GM21717 (cell line): ENCODE results near the gene CIRBP.
"Not testable (repeated sequence)": the region's sequence is repeated elsewhere in the genome, so short reads cannot be mapped to it uniquely, and the experiment has no call there.

Experiments
- ATAC-seq: cut with Tn5 transposase; IDR thresholded peaks from one replicate; pipeline ENCODE4 v1.9.1; 2021; ENCODE audit warnings: mild to moderate bottlenecking, moderate library complexity; ENCODE audit not compliant: unreplicated experiment

The CIRBP gene

DNA sequence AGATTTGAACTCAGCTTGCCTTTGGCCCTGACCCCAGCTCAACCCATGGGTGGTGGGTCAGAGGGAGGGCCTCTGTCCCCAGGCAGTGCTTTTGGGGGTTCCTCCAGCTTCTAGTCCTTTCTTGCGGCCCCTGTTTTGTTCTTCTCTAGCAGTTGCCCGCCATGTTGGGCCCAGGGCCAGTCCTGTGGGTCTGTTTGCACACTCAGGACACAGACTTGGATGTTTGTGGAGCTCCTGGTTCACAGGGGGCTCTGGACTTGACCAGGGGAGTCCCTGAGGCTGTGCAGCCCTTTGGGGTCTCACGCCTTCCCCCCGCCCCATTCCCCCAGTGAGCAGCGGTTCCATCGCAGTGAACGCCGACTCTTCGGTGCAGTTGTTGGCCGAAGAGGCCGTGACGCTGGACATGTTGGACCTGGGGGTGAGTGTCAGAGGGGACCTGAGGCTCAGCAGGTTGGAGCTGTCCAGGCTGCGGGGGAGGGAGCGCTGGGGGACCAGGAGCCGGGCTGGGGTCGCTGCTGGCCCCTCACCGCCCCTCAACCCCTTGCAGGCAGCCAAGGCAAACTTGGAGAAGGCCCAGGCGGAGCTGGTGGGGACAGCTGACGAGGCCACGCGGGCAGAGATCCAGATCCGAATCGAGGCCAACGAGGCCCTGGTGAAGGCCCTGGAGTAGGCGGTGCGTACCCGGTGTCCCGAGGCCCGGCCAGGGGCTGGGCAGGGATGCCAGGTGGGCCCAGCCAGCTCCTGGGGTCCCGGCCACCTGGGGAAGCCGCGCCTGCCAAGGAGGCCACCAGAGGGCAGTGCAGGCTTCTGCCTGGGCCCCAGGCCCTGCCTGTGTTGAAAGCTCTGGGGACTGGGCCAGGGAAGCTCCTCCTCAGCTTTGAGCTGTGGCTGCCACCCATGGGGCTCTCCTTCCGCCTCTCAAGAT is 25.1 kb upstream of the CIRBP start:
- ATAC-seq: no peak

DNA sequence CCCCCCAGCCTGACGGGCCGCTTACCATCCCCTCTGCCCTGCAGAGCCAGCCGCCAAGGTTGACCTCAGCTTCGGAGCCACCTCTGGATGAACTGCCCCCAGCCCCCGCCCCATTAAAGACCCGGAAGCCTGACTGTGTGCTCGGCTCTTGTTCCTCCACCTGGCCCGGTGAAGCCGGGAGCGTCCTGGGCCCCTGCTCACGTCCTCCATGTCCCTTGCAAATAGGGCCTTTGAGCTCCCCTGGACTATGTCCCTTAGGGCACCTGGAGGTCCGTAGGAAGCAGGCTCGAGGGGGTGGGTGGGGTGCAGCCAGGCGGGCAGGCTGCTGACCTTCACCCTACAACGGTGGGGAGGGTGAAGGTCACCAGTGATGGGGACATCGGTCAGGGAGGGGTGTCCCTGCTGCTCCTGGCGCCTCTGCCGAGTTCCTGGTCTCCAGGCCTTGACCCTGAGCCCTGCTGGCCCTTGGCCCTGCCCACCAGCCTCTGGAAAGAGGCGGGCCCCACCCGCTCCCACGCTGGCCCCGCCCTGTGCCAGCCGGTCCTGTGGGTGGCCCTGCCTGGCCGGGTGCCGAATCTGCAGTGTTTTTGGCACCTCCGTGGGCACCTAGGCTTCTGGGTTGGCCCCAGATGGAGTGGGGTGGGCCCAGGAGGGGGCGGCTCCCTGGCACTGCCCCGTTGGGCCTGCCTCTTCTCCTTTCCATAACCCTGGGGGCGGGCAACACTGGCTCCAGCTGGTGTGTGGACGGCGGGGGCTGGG is 24.3 kb upstream of the CIRBP start:
- no peak for ATAC-seq

DNA sequence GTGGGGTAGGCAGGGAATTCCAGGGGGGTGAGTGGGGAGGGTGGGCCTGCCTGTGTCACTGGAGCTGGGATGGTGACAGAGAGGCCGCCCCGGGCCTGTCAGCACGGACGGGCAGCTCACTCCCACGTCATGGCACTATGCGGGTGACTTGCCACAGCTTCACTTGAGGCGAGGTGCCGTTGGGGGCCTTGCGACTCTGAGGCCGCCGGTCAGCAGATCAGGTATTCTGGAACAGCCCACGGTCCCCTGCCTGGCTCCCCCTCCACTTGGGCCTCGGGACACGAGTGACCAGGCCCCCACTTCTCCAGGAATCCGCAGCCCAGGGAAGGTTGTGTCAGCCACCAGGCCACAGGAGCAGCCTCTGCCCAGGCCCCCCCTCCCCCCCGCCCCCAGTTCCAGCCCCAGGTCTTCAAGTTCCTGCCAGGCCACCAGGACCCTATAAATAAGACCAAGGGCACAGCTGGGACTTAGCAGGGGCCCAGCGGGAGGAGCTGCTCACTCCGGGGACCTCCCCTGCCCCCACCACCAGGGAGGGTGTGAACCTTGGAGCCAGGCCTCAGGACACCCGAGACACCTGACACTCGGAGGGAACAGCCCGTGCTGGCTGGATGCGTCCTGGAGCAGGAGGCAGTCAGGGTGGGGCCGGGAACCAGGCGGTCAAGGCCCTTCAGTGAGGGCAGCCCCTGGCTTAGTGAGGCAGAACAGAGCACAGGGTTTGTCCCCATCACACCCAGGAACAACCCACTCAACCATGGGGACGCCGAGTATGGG is 23.5 kb upstream of the CIRBP start:
- ATAC-seq: no peak

DNA sequence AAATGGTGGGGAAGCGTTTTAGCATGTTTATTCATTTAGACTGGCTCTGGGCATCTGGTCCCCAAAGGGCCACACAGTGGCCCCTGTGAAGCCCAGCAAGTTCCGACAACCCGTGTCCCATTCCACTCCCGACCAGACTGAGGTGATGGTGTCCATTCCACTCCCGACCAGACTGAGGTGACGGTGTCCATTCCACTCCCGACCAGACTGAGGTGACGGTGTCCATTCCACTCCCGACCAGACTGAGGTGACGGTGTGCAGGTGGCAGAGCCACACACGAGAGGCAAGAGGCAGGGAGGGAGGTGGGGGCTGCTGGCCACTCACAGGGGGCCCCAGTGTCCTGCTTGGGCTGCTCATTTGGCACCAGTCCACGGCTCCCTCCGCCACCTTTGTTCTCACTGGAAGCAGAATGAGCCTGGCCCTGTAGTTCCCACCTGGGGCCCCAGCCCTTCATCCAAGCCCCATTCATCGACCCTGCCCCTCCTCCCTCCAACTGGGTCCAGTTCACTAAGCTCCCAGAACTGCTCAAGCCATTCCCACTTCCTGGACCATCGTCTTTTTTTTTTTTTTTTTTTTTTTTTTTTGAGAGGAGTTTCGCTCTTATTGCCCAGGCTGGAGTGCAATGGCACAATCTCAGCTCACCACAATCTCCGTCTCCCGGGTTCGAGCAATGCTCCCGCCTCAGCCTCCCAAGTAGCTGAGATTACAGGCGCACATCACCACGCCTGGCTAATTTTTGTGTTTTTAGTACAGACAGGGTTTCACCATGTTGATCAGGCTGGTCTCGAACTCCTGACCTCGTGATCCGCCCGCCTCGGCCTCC is 22.7 kb upstream of the CIRBP start:
- ATAC-seq: not testable (repeated sequence)

DNA sequence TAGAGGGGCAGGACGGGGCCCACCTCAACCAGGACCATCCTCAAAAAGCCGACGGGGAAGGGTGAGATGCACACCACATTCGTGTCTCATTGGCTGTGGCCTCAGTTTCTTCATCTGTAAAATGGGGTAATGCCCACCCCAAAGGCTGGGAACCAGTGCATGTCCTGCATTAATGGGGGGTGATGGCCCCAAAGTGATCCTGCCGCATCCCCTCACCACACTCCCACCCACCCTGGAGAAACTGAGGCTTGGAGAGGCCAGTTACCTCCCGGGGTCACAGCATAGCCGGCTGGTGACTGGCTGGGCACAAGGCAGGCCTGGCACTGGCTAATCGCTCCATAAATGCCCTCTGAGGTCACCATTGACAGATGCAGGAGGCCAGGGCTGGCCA is 21.4 kb upstream of the CIRBP start:
- no peak for ATAC-seq

DNA sequence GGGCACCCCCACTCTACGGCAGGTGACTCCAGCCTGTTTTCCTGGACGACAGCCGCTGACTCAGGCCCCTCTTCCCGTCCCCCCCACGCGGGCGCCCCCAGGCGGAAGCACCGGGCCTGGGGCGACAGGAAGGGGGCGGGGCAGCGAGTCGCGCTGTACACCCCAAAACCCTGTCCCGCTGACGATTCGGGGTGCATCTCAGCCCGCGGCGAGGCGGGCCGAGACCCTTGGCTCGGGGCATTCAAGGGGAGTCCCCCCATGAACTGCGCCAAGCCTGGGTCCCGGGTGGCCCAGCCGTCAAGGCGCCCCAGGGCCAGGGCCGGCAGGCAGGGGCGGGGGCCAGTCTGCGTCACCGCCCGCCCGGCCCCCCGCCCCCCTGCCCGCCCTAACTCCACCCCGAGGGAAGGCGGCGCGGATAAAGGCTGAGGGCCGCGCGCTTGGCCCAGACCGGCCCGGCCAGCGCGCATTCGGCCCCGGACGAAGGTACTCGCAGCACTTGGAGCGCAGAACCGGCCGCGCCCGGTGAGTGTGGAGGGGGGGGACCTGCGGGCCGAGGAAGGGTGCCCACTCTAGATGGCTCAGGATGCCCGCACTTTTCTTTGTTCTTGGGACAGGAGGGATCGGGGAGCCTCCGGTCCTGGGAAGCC is 20.9 kb upstream of the CIRBP start, which contains the start of gene MIDN:
Gene MIDN, plus strand, starts transcription at position 445 of the 647 bp plus-strand sequence. CDS start 1,714 bp downstream, outside the sequence.
- peak; percentile 3 for ATAC-seq

DNA sequence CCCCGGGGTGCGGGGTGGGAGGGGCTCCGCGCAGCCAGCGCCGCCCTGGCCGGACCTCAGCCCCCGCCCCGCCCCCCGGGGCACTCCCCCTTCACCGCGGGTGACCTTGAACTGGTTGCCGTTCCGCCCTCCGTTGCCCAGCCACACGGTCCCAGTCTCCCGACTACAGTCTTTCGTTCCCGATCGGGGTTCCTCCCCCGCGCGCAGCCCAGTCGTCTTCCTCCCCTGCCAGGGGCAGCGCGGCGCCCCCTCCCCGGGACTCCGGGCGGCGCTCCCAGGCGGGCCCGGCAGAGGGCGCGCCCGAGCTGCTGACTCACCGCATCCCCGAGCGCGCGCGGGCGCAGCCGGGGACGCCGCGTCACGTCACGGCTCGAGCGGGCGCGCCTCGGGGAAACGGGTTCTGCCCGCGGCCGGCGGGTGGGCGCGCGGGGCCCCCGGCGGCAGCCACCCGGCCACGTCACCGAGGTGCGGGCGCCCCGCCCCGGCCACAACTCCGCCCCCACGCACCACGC is 20.3 kb upstream of the CIRBP start:
- ATAC-seq: peak; percentile 13

DNA sequence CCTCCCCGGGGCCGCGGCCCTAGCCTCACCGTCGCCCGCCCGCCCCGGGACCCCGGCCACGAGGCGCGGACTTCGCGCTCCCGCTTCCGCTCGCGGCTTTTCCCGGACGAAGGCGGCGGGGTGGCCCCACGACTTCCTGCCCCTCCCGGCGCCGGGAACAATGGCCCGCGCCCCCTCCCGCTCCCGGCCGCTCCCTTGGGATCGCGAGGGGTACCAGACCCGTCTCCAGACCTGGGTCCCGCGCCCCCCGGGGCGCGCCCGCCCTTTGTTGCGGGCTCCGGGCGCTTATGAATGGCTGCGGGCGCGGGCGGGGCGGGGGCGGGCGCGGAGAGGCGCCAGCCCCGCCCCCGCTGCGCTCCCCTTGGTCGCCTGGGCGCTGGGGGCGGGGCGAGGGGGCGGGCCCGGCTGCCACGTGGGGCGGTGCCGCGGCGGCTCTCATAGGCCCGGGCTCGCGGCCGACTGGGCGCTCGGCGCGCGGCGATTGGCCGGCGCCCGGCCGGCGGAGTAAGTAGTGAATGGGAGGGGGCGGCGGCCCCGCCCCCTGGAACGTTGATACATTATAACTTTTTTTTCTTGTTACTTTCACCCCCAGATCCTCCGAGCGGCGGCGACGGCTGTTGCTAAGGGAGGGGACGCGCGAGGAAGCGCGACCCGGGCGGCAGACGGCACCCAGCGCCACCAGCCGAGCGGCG is 19.7 kb upstream of the CIRBP start:
- ATAC-seq: peak; percentile 28

DNA sequence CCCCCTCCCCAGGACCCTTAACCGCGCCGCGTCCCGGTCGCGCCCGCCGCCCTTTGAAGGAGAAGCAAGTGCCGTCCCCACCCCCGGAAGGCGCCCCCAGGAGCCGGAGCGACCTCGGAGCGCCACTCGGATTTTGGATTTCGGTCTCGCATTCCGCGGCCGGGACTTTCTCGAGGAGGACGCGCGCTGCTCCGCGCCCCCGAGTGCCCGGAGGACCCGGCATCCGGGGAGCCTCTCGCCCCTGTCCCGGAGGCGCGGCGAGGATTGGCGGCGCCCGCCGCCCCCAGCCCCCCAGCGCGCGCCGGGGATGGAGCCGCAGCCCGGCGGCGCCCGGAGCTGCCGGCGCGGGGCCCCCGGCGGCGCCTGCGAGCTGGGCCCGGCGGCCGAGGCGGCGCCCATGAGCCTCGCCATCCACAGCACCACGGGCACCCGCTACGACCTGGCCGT is 19.1 kb upstream of the CIRBP start:
- no peak for ATAC-seq

DNA sequence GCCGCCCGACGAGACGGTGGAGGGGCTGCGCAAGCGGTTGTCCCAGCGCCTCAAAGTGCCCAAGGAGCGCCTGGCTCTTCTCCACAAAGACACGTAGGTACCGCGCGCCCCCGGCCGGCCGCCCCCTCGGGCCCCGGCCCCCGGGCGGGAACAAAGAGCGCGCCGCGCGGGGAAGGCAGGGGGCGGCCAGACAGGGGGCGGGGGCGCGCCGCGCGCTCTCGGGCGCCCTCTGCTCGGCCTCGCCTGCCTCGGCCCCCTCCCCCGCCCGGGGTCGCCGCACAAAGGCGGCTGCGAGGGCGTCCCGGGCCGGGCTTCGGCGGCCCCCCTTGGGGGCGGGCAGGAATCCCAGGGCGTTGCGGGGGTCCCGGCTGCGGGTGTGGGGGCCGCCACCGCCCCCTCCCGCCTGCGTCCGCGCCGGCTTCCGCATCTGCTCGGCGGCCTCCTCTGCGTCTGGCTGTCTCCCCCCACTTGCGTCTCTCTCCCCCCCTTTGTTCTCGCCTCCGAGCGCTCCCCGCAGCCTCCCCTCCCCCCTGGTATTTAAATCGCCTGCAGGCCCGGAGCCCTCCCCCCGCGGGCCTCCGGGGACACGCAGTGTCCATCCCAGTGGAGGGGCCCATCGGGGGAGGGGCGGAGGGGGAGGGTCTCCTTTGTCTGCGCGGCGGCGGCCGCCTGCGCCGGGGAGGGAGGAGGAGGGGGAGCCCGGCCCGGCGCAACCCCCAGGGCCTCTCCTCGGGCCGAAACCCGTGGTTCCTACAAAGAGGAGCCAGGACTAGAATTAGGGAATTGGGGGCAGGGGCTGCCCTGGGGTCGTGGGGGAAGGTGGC is 18.5 kb upstream of the CIRBP start:
- ATAC-seq: no peak

DNA sequence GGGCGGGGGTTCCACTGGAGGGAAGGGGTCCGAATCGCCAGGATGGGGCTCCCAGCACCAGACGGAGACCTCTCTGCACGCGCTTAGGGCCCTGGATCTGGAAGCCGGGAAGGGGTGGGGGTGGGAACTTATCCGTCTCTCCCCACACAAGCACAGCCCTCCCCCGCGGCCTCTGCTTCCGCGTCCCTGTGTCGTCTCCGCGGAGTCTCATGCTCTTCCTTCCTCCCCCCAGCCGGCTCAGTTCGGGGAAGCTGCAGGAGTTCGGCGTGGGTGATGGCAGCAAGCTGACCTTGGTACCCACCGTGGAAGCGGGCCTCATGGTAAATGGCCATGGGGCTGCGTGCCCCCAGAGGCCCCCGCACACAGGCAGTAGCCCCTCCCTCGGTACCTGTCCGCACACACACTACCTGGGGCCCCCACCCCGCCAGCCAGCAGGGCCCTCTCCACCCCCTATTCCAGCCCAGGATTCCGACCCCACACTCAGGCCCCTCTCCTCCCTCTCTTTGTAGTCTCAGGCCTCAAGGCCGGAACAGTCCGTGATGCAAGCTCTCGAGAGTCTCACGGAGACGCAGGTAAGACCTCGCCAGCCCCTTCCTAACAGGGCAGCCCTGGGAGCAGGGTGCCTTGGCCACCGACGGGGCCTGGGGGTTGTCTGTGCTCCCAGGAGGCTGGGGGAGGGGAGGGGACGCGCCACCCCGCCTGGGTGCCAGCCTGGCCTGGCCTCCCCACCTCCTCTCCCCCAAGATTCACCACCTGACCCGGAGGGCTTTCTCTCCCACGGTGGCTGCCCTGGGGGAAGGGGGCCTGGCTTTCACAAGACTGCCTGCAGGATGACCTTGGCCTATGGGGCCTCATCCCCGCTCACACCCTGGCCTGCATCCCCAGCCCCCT is 17.6 kb upstream of the CIRBP start:
- ATAC-seq: no peak

DNA sequence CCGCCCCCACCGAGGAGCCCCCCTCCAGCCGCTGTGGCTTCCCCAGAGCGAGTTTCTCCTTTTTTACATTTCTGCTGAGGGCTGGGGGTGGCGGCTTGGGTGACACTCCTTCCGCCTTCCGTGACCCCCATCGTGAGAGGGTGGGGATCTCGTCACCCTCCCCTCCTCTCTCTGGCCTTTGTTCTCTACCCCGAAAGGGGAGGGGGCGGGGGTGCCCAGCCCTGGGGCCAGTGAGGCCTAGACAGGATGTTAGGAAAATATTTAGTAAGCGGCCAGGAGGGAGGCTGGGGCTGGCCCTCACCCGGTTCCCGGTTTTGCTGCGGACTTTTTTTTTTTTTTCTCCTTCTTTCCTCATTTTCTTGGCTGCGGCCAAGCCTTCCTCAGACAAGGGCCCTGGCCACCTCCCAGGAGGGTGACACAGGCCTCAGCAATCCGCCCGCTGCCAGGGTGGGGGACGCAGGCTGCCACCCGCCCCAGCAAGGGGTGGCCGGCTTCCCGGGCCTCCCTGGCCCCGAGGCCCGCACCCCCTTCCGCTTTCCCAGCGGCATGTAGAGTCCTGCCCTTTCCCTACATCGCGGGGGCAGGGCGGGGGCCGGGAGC is 16.8 kb upstream of the CIRBP start:
- no peak for ATAC-seq

DNA sequence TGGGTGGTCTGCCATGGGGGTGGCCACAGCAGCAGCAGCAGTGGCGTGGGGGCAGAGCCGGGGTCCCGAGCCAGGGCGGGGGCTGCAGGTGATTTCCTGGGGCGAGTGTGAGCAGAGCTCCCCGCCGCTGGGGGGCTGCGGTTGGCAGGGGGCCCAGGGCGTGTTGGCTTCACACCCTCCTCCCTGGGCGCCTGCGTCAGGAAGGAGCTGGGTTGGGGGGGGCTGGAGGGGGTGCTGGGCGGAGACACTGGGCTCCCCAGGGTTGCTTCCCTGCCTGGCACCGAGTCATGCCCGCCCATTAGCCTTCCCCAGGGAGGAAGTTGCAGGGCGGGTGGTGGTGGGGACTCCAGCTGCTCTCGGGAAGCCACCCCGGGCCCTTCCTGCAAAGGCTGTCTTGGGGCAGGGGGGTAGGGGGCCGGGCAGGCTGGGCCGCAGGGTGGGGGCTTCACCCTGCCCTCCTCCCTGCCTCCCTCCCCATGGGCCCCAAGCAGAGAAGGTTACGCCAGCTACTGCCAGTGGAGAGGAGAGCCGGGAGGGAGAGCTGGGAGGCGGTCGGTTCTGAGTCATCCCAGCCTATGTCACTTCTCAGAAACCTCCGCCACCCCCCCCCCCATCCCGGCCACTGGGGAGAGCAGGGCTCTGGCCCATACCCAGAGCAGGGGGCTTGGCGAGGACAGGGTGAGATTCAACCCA is 16.2 kb upstream of the CIRBP start:
- no peak for ATAC-seq

DNA sequence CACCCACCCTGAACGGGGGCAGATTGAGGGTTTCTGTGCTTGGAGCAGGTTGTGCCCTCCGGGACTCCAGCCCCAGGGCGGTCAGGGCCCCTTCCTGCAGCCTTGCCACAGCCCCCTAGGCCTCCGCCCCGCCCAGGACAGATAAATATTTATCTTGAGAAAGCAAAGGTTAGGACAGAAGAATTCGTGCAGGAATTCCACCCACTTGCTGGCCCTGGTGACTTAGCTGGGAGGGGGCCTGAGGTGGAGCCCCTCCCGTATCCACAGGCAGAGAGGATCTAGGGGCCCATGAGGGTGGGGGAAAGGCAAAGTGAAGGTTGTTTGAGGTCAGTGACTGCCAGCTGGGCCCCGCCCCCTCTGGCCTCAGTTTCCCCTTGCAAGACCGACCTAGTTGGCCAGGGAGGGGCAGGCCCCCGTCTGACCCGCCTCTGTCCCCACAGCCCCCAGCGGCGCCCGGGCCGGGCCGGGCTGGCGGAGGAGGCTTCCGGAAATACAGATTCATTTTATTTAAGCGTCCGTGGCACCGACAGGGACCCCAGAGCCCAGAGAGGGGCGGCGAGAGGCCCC is 15.5 kb upstream of the CIRBP start:
- no peak for ATAC-seq

DNA sequence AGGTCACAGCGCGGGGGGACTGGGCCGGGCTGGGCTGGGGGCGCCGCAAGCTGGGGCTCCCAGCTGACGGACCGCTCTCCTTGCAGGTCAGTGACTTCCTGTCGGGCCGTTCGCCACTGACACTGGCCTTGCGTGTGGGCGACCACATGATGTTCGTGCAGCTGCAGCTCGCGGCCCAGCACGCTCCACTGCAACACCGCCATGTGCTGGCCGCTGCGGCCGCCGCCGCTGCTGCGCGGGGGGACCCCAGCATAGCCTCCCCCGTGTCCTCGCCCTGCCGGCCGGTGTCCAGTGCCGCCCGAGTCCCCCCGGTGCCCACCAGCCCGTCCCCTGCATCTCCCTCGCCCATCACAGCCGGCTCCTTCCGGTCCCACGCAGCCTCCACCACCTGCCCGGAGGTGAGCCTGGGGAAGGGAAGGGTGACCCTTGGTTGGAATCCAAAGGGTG is 15.0 kb upstream of the CIRBP start:
- ATAC-seq: no peak
